WTC11 (cell line): Measurements from ENCODE around the gene SRGAP1.

Experiments
- TEAD4 ChIP-seq: sonication (generic); formaldehyde crosslinking; IDR thresholded peaks from 2 replicates; pipeline ENCODE4 v1.8.0; 2022; ENCODE audit warnings: mild to moderate bottlenecking, missing genetic modification reagents
- ZNF138 ChIP-seq: sonication (generic); formaldehyde crosslinking; conservative IDR thresholded peaks from 2 replicates; pipeline ENCODE4 v1.8.1; 2022; ENCODE audit warnings: mild to moderate bottlenecking, moderate library complexity, missing genetic modification reagents
- TF ChIP-seq, protein P1 (sequence below): fragments of 200-600 bp; IDR thresholded peaks from 2 replicates; pipeline ENCODE4 v1.8.0; 2022; ENCODE audit warnings: antibody characterized with exemption
- TF ChIP-seq, protein P2 (sequence below): sonication (generic); formaldehyde crosslinking; IDR thresholded peaks from 2 replicates; pipeline ENCODE4 v1.8.1; 2023; ENCODE audit warnings: mild to moderate bottlenecking, missing genetic modification reagents

DNA sequence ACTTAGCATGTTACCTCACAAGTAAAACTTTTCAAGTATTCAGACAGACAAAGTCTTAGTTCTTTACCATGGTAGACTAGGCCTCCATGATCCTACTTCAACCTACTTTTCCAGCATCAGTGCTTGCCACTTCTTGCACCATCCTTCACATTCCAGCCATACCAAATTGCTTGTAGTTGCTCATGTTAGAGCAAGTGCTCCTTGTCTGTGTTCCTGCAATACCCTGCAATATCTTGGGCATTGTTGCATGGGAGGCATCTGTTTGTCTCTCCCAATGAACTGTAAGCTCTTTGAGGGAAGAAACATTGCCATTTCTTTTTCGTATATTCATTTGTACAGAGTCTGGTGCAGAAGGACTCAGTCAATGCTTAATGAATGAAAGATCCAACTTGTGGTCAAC lies 78.0 kb downstream of the SRGAP1 start:
- TF ChIP-seq, protein P1, sequence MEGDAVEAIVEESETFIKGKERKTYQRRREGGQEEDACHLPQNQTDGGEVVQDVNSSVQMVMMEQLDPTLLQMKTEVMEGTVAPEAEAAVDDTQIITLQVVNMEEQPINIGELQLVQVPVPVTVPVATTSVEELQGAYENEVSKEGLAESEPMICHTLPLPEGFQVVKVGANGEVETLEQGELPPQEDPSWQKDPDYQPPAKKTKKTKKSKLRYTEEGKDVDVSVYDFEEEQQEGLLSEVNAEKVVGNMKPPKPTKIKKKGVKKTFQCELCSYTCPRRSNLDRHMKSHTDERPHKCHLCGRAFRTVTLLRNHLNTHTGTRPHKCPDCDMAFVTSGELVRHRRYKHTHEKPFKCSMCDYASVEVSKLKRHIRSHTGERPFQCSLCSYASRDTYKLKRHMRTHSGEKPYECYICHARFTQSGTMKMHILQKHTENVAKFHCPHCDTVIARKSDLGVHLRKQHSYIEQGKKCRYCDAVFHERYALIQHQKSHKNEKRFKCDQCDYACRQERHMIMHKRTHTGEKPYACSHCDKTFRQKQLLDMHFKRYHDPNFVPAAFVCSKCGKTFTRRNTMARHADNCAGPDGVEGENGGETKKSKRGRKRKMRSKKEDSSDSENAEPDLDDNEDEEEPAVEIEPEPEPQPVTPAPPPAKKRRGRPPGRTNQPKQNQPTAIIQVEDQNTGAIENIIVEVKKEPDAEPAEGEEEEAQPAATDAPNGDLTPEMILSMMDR = no peak
- TF ChIP-seq ZNF138 (CRISPR knock-in tag) = no peak
- TF ChIP-seq, protein P2, sequence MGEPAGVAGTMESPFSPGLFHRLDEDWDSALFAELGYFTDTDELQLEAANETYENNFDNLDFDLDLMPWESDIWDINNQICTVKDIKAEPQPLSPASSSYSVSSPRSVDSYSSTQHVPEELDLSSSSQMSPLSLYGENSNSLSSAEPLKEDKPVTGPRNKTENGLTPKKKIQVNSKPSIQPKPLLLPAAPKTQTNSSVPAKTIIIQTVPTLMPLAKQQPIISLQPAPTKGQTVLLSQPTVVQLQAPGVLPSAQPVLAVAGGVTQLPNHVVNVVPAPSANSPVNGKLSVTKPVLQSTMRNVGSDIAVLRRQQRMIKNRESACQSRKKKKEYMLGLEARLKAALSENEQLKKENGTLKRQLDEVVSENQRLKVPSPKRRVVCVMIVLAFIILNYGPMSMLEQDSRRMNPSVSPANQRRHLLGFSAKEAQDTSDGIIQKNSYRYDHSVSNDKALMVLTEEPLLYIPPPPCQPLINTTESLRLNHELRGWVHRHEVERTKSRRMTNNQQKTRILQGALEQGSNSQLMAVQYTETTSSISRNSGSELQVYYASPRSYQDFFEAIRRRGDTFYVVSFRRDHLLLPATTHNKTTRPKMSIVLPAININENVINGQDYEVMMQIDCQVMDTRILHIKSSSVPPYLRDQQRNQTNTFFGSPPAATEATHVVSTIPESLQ (CRISPR knock-in tag) = no peak
- TF ChIP-seq TEAD4 (CRISPR knock-in tag) = 0 out of 2 replicates have a peak, but pooled peaks have one; percentile 33
